HCT116 (cell line): ENCODE data around the gene DRD3. TPM values are rescaled to one million over a fixed set of nuclear protein-coding genes. Genes with fewer than 3 reads are reported as not detected.

Source experiments
- ATAC-seq: fragments of 200-7000 bp; cut with Tn5 transposase; 2 replicates; pipeline ENCODE4 v1.9.1; 2020; ENCODE audit warnings: mild to moderate bottlenecking, moderate library complexity
- BruUV-seq: library from RNA; stranded (reverse); fragments of 400-500 nt; replicated peaks from 2 replicates; lab custom pipeline; 2021; lab: Mats Ljungman, UMichigan
- CTCF ChIA-PET: fragments of 300-600 bp; sonication (Branson Sonifier 250); formaldehyde crosslinking; loops from one replicate; lab custom pipeline; 2021; ENCODE audit warnings: antibody characterized with exemption; lab: Charles Lee
- POLR2A ChIA-PET: fragments of 300-600, 350-600 bp; sonication (Branson Sonifier 250); formaldehyde crosslinking; loops from one replicate; lab custom pipeline; 2021; ENCODE audit warnings: antibody characterized with exemption; lab: Charles Lee
- RAD21 ChIA-PET, 2 experiments: fragments of 300-600 bp; sonication (Branson Sonifier 250); formaldehyde crosslinking; loops; one replicate each; lab custom pipeline; 2023; ENCODE audit warnings: low total read pairs in 2 of 2; ENCODE audit not compliant: uncharacterized antibody in 2 of 2, unreplicated experiment in 2 of 2, low non-redundant PET in 1 of 2; lab: Charles Lee
- DNase-seq: peaks from one replicate; pipeline ENCODE4 v3.0.0-alpha.2; 2010; ENCODE audit warnings: low read depth, low spot score
- H2AFZ ChIP-seq: fragments of 200-600 bp; shearing (Covaris generic), sonication (generic); 2 replicates; pipeline ENCODE4 v1.6.1; 2017; ENCODE audit warnings: low read depth, mixed run types, mixed read lengths, antibody characterized with exemption, low read length; ENCODE audit not compliant: poor library complexity, severe bottlenecking
- H3K27ac ChIP-seq: 2 replicates; pipeline ENCODE4 v1.5.1; 2012; ENCODE audit warnings: low read depth, low read length
- H3K27me3 ChIP-seq: fragments of 200-600 bp; sonication (generic); 2 replicates; pipeline ENCODE4 v1.6.1; 2016; ENCODE audit warnings: mixed run types, low read length, mixed read lengths; ENCODE audit not compliant: insufficient read depth
- H3K36me3 ChIP-seq, 2 experiments: fragments of 200-500 bp in 1 of 2; fragments of 200-600 bp in 1 of 2; sonication (Bioruptor generic) in 1 of 2; sonication (generic) in 1 of 2; 2 replicates each; pipeline versions ENCODE4 v1.5.1 to v1.6.1; 2014 to 2016; ENCODE audit warnings: low read length in 2 of 2, inconsistent platforms in 1 of 2, mixed read lengths in 1 of 2, mixed run types in 1 of 2; ENCODE audit not compliant: insufficient read depth in 2 of 2, control insufficient read depth in 1 of 2
- H3K4me1 ChIP-seq, 2 experiments: fragments of 200-600 bp in 1 of 2; sonication (generic) in 1 of 2; 2 replicates each; pipeline versions ENCODE4 v1.5.1 to v1.6.1; 2012 to 2017; ENCODE audit warnings: low read length in 2 of 2, inconsistent platforms in 1 of 2, mild to moderate bottlenecking in 1 of 2, mixed read lengths in 1 of 2, mixed run types in 1 of 2, moderate library complexity in 1 of 2; ENCODE audit not compliant: insufficient read depth in 2 of 2, control insufficient read depth in 1 of 2
- H3K4me2 ChIP-seq: fragments of 200-600 bp; sonication (generic); 2 replicates; pipeline ENCODE4 v1.6.1; 2017; ENCODE audit warnings: mixed run types, low read length, mixed read lengths
- H3K4me3 ChIP-seq, 2 experiments: fragments of 200-600 bp in 1 of 2; sonication (generic) in 1 of 2; replicated peaks in 1 of 2; 2 replicates each; pipeline ENCODE4 v1.5.1; 2011 to 2016; ENCODE audit warnings: low read length in 2 of 2, control low read depth in 1 of 2, low read depth in 1 of 2, mild to moderate bottlenecking in 1 of 2, mixed read lengths in 1 of 2, mixed run types in 1 of 2
- H3K79me2 ChIP-seq: fragments of 200-600 bp; sonication (generic); 2 replicates; pipeline ENCODE4 v1.6.1; 2017; ENCODE audit warnings: mild to moderate bottlenecking, mixed run types, low read length, moderate library complexity, mixed read lengths; ENCODE audit not compliant: insufficient read depth
- H3K9ac ChIP-seq: fragments of 200-600 bp; sonication (generic); 2 replicates; pipeline ENCODE4 v1.6.1; 2016; ENCODE audit warnings: low read length, mixed read lengths
- H3K9me2 ChIP-seq: fragments of 200-600 bp; sonication (generic), shearing (Covaris generic); 2 replicates; pipeline ENCODE4 v1.6.1; 2017; ENCODE audit warnings: mixed run types, mild to moderate bottlenecking, moderate library complexity; ENCODE audit not compliant: insufficient read depth
- H3K9me3 ChIP-seq, 2 experiments: fragments of 200-500 bp in 1 of 2; fragments of 200-600 bp in 1 of 2; sonication (Bioruptor generic) in 1 of 2; sonication (generic) in 1 of 2; 2 replicates each; pipeline ENCODE4 v1.6.1; 2014 to 2017; ENCODE audit warnings: low read length in 2 of 2, mixed read lengths in 2 of 2, inconsistent platforms in 1 of 2, low read depth in 1 of 2, mild to moderate bottlenecking in 1 of 2, mixed run types in 1 of 2, moderate library complexity in 1 of 2; ENCODE audit not compliant: control insufficient read depth in 1 of 2, insufficient read depth in 1 of 2
- H4K20me1 ChIP-seq: fragments of 200-600 bp; sonication (generic), shearing (Covaris generic); 2 replicates; pipeline ENCODE4 v1.6.1; 2017; ENCODE audit warnings: mixed run types, mild to moderate bottlenecking, moderate library complexity; ENCODE audit not compliant: insufficient read depth
- CBX3 ChIP-seq: IDR thresholded peaks from 2 replicates; pipeline ENCODE4 v1.6.1; 2012; ENCODE audit warnings: low read depth
- EGR1 ChIP-seq: IDR thresholded peaks from 2 replicates; pipeline ENCODE4 v1.6.1; 2012; ENCODE audit warnings: low read depth
- ELF1 ChIP-seq: IDR thresholded peaks from 2 replicates; pipeline ENCODE4 v1.6.1; 2012; ENCODE audit warnings: low read depth, borderline replicate concordance
- EZH2 ChIP-seq: fragments of 200-600 bp; sonication (generic); IDR thresholded peaks from 2 replicates; pipeline ENCODE4 v1.6.1; 2017; ENCODE audit warnings: antibody characterized with exemption, mixed run types
- EZH2phosphoT487 ChIP-seq: fragments of 200-600 bp; IDR thresholded peaks from 2 replicates; pipeline ENCODE4 v1.6.1; 2018; ENCODE audit warnings: antibody characterized with exemption, borderline replicate concordance
- FOSL1 ChIP-seq: IDR thresholded peaks from 2 replicates; pipeline ENCODE4 v1.6.1; 2012; ENCODE audit warnings: low read depth
- POLR2AphosphoS5 ChIP-seq: IDR thresholded peaks from 2 replicates; pipeline ENCODE4 v1.6.1; 2011; ENCODE audit warnings: mild to moderate bottlenecking, low read depth, low read length, moderate library complexity
- SIN3A ChIP-seq: IDR thresholded peaks from 2 replicates; pipeline ENCODE4 v1.6.1; 2012; ENCODE audit warnings: low read depth
- SP1 ChIP-seq: IDR thresholded peaks from 2 replicates; pipeline ENCODE4 v1.6.1; 2012; ENCODE audit warnings: low read depth
- TCF7L2 ChIP-seq: IDR thresholded peaks from 2 replicates; pipeline ENCODE4 v1.7.0; 2011; ENCODE audit warnings: borderline replicate concordance, inconsistent platforms; ENCODE audit not compliant: insufficient read depth, insufficient read length; ENCODE audit errors: extremely low read depth
- intact Hi-C: fragments of 100-400 bp; cut with micrococcal nuclease; formaldehyde crosslinking; loops from 2 replicates; pipeline ENCODE4 v1.10.0; 2022
- total RNA-seq: library from RNA; stranded (reverse); gene quantifications from one replicate; pipeline ENCODE4 v1.2.1, GENCODE V29; 2021; ENCODE audit not compliant: unreplicated experiment
- TF ChIP-seq, protein P1 (sequence below): IDR thresholded peaks from 2 replicates; pipeline ENCODE4 v1.6.1; 2012; ENCODE audit warnings: low read depth
- TF ChIP-seq, protein P2 (sequence below): IDR thresholded peaks from 2 replicates; pipeline ENCODE4 v1.6.1; 2012
- TF ChIP-seq, protein P3 (sequence below): IDR thresholded peaks from 2 replicates; pipeline ENCODE4 v1.6.1; 2012
- TF ChIP-seq, protein P4 (sequence below), 3 experiments: fragments of 200-600 bp in 1 of 3; sonication (generic) in 1 of 3; IDR thresholded peaks in 2 of 3; conservative IDR thresholded peaks in 1 of 3; 2 replicates each; pipeline ENCODE4 v1.5.1; 2012 to 2017; ENCODE audit warnings: low read depth in 2 of 3, low read length in 2 of 3, antibody characterized with exemption in 1 of 3, borderline replicate concordance in 1 of 3, control low read depth in 1 of 3, mild to moderate bottlenecking in 1 of 3, mixed read lengths in 1 of 3, mixed run types in 1 of 3, moderate library complexity in 1 of 3; ENCODE audit not compliant: insufficient read depth in 1 of 3

The DRD3 gene
- total RNA-seq, 1 experiment from 2014 or later: not detected

DNA sequence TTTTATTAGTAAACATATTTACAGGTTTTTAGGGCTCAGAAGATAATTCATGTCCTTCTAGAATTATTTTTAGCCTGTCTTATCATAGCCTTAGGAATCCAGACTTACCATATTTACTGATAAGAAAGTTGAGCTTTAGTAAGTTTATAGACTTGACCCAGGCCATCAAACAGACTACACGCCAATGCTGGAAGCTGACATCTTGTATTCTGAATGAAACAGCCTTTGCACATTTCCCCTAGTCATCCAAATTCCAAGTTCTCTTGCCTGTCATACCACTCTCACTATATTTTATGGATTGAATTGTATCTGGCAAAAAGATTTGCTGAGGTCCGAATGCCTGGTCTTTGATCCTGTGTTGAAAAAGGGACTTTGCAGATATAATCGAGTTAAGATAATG, 58.6 kb downstream of the DRD3 start:
- no TSS peak for BruUV-seq
- RAD21 ChIA-PET: no interaction called here
- H3K27ac ChIP-seq: no peak overlapping the region
- no peaks in the 10 kb centered on the region for H3K36me3 ChIP-seq
- no peak overlapping the region for H3K4me2 ChIP-seq
- H3K4me1 ChIP-seq: no peaks in the 10 kb centered on the region
- CTCF ChIA-PET: no interaction called here
- no peak overlapping the region for H3K4me3 ChIP-seq
- intact Hi-C loops: no loop called here
- POLR2A ChIA-PET: no interaction called here
- H3K9ac ChIP-seq: no peak overlapping the region
- H4K20me1 ChIP-seq: no peaks in the 10 kb centered on the region
- H2AFZ ChIP-seq: no peak overlapping the region
- H3K79me2 ChIP-seq: no peaks in the 10 kb centered on the region
- TF ChIP-seq SP1 (no peak), ELF1 (no peak), EZH2phosphoT487 (no peak), FOSL1 (no peak)
- TF ChIP-seq, protein P1, sequence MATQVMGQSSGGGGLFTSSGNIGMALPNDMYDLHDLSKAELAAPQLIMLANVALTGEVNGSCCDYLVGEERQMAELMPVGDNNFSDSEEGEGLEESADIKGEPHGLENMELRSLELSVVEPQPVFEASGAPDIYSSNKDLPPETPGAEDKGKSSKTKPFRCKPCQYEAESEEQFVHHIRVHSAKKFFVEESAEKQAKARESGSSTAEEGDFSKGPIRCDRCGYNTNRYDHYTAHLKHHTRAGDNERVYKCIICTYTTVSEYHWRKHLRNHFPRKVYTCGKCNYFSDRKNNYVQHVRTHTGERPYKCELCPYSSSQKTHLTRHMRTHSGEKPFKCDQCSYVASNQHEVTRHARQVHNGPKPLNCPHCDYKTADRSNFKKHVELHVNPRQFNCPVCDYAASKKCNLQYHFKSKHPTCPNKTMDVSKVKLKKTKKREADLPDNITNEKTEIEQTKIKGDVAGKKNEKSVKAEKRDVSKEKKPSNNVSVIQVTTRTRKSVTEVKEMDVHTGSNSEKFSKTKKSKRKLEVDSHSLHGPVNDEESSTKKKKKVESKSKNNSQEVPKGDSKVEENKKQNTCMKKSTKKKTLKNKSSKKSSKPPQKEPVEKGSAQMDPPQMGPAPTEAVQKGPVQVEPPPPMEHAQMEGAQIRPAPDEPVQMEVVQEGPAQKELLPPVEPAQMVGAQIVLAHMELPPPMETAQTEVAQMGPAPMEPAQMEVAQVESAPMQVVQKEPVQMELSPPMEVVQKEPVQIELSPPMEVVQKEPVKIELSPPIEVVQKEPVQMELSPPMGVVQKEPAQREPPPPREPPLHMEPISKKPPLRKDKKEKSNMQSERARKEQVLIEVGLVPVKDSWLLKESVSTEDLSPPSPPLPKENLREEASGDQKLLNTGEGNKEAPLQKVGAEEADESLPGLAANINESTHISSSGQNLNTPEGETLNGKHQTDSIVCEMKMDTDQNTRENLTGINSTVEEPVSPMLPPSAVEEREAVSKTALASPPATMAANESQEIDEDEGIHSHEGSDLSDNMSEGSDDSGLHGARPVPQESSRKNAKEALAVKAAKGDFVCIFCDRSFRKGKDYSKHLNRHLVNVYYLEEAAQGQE: no peak
- H3K9me3 ChIP-seq: no peaks in the 10 kb centered on the region
- ATAC-seq (no peak), DNase-seq (no peak)
- H3K9me2 ChIP-seq: no peaks in the 10 kb centered on the region
- no peaks in the 10 kb centered on the region for H3K27me3 ChIP-seq

DNA sequence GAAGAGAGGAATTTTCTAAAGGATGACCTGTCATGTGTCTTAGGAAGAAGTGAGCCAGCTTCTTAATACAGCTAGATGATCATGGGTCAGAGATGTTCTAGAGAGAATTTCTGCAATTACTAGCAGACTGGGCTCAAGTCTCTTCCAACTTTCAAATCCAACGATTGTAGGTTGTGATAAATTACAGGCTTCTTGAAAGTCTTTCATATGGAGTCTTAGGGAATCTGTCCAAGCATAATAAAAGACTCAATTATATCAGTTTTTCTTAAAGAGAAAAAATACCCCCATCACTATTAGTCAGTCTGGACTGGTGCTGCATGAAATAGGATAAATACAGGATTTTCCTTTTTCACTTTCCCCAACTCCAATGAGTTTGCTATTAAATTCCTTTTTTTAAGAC, 59.1 kb downstream of the DRD3 start:
- H3K27me3 ChIP-seq: no peaks in the 10 kb centered on the region
- no peak for TF ChIP-seq EGR1
- TF ChIP-seq SIN3A: no peak
- no peak for TF ChIP-seq EZH2
- no peak for TF ChIP-seq ELF1
- no peak for TF ChIP-seq CBX3
- TF ChIP-seq TCF7L2: no peak
- no peak for TF ChIP-seq POLR2AphosphoS5
- TF ChIP-seq, protein P2, sequence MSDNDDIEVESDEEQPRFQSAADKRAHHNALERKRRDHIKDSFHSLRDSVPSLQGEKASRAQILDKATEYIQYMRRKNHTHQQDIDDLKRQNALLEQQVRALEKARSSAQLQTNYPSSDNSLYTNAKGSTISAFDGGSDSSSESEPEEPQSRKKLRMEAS: no peak
- TF ChIP-seq, protein P3, sequence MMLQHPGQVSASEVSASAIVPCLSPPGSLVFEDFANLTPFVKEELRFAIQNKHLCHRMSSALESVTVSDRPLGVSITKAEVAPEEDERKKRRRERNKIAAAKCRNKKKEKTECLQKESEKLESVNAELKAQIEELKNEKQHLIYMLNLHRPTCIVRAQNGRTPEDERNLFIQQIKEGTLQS: no peak
- TF ChIP-seq, protein P4, sequence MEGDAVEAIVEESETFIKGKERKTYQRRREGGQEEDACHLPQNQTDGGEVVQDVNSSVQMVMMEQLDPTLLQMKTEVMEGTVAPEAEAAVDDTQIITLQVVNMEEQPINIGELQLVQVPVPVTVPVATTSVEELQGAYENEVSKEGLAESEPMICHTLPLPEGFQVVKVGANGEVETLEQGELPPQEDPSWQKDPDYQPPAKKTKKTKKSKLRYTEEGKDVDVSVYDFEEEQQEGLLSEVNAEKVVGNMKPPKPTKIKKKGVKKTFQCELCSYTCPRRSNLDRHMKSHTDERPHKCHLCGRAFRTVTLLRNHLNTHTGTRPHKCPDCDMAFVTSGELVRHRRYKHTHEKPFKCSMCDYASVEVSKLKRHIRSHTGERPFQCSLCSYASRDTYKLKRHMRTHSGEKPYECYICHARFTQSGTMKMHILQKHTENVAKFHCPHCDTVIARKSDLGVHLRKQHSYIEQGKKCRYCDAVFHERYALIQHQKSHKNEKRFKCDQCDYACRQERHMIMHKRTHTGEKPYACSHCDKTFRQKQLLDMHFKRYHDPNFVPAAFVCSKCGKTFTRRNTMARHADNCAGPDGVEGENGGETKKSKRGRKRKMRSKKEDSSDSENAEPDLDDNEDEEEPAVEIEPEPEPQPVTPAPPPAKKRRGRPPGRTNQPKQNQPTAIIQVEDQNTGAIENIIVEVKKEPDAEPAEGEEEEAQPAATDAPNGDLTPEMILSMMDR (IDR thresholded peaks at IDR 0.05 in 2 of 3, conservative IDR thresholded peaks at IDR 0.05 in 1 of 3; ENCODE audit: borderline replicate concordance in 1 of 3, insufficient read depth in 1 of 3, low read depth in 2 of 3, low read length in 2 of 3): no peak
- no peak for TF ChIP-seq SP1
- TF ChIP-seq, all 23 proteins: peak for 0
- Histone ChIP-seq H3K27ac (no peak overlapping the region), H4K20me1 (no peaks in the 10 kb centered on the region), H3K36me3 (no peaks in the 10 kb centered on the region), H3K9me3 (no peaks in the 10 kb centered on the region), H3K9me2 (no peaks in the 10 kb centered on the region), H3K9ac (no peak overlapping the region), H3K4me1 (no peaks in the 10 kb centered on the region), H2AFZ (no peak overlapping the region), H3K4me3 (no peak overlapping the region), H3K79me2 (no peaks in the 10 kb centered on the region), H3K4me2 (no peak overlapping the region)
- ATAC-seq (no peak), DNase-seq (no peak)
- ChIA-PET RAD21 (no interaction called here), POLR2A (no interaction called here), CTCF (no interaction called here)
- BruUV-seq: no TSS peak
- intact Hi-C loops: no loop called here
